Measurements from ENCODE around the gene TRIM36. TPM values are rescaled to one million over a fixed set of nuclear protein-coding genes. Genes with fewer than 3 reads are reported as not detected.

Gene TRIM36
- total and polyA plus RNA-seq, 2 of the 8 experiments (the other 6 are each of a cell fraction or from before 2014, with no cell fraction given): 8.5 to 14.1 TPM

- Histone ChIP-seq H3K18ac (ENCODE audit: extremely low read depth, low read length) (no peak overlapping the region), H2BK120ac (replicated peaks; ENCODE audit: low read depth, low read length) (no peak overlapping the region), H4K5ac (ENCODE audit: insufficient read length, low read depth, low read length) (no peak overlapping the region), H3K56ac (replicated peaks; ENCODE audit: insufficient read length, low read depth, low read length) (no peak overlapping the region), H2BK5ac (ENCODE audit: low read depth, low read length) (no peak overlapping the region), H3K23me2 (ENCODE audit: low read depth, low read length) (no peaks in the 10 kb centered on the region), H4K8ac (ENCODE audit: extremely low read depth, insufficient read depth, low read length) (no peak overlapping the region), H3K4ac (replicated peaks; ENCODE audit: insufficient read length, low read depth, low read length) (no peak overlapping the region), H4K91ac (replicated peaks; ENCODE audit: insufficient read length, low read length) (no peak overlapping the region), H3K9me3 (ENCODE audit: insufficient read depth in 2 of 2, low read depth in 1 of 2, low read length in 1 of 2) (peaks cover 8 to 13% of the 10 kb centered on the region in 2 experiments; a peak in 3 of 4 replicates), H3K36me3 (ENCODE audit: control insufficient read depth in 2 of 4, insufficient read depth in 4 of 4, low read length in 3 of 4) (peaks cover 0 to 14% (median 0%) of the 10 kb centered on the region in 4 experiments; a peak in 2 of 8 replicates), H3K27me3 (replicated peaks in 1 of 4; ENCODE audit: control insufficient read depth in 3 of 4, extremely low read depth in 1 of 4, insufficient read depth in 3 of 4, low read length in 3 of 4) (no peaks in the 10 kb centered on the region), H3K4me3 (ENCODE audit: extremely low read depth in 1 of 4, insufficient read depth in 2 of 4, low read depth in 3 of 4, low read length in 4 of 4) (no peak overlapping the region), H4K20me1 (replicated peaks in 1 of 2; ENCODE audit: control insufficient read depth in 1 of 2, insufficient read depth in 2 of 2, low read length in 2 of 2) (peaks cover 0 to 2% of the 10 kb centered on the region in 2 experiments), H2BK12ac (ENCODE audit: low read depth, low read length) (no peak overlapping the region), H3K4me1 (replicated peaks in 1 of 4; ENCODE audit: control insufficient read depth in 3 of 4, insufficient read depth in 4 of 4, low read length in 3 of 4) (no peaks in the 10 kb centered on the region), H2BK20ac (ENCODE audit: low read length) (no peak overlapping the region), H2AFZ (ENCODE audit: low read length) (no peak overlapping the region), H3K9ac (replicated peaks in 1 of 4; ENCODE audit: extremely low read depth in 1 of 4, low read depth in 3 of 4, low read length in 3 of 4) (no peak overlapping the region), H2BK15ac (ENCODE audit: low read length) (no peak overlapping the region), H3K79me2 (ENCODE audit: control insufficient read depth in 1 of 2, insufficient read depth in 2 of 2, low read length in 2 of 2) (peaks cover 0 to 6% of the 10 kb centered on the region in 2 experiments; a peak in 2 of 4 replicates), H3K4me2 (ENCODE audit: insufficient read depth in 1 of 2, low read depth in 2 of 2, low read length in 2 of 2) (no peak overlapping the region), H2AK5ac (ENCODE audit: low read depth, low read length) (no peak overlapping the region), H3K27ac (ENCODE audit: low read depth, low read length) (no peak overlapping the region), H3K14ac (ENCODE audit: insufficient read length) (no peak overlapping the region), H3K79me1 (ENCODE audit: low read depth, low read length) (no peaks in the 10 kb centered on the region), H3K23ac (ENCODE audit: insufficient read length) (no peak overlapping the region)
- POLR2A ChIA-PET (ENCODE audit: partially characterized antibody): interaction anchor here (1.0 kb wide), 1 partner anchor 8 kb away, joined by 4 read pairs; the partner anchor contains the start of gene TRIM36
- 93% methylated on average over 3 of the region's 3 CpGs; no CpG with 5 or more reads in 1 of the 2 experiments for WGBS, 2 experiments (ENCODE audit: extremely low coverage in 1 of 2, insufficient coverage in 1 of 2, insufficient read length in 1 of 2, insufficient replicate concordance in 2 of 2, low coverage in 1 of 2, low lambda C conversion rate in 2 of 2, missing lambda C conversion rate in 1 of 2)
- FAIRE-seq (no peak), DNase-seq (ENCODE audit: low read depth in 1 of 2, low spot score in 2 of 2) (no peak)
- CTCF ChIA-PET (ENCODE audit: partially characterized antibody): no interaction called here
- no peak for TF ChIP-seq ATF3 (IDR thresholded peaks at IDR 0.05; ENCODE audit: insufficient read depth, low read depth, low read length)
- TF ChIP-seq TAF7 (optimal IDR thresholded peaks at IDR 0.05; ENCODE audit: borderline replicate concordance, low read depth, low read length): no peak
- no peak for TF ChIP-seq SIRT6 (IDR thresholded peaks at IDR 0.05; ENCODE audit: low read length)
- no peak for TF ChIP-seq CTCF (IDR thresholded peaks at IDR 0.05; ENCODE audit: control extremely low read depth in 1 of 3, insufficient read depth in 1 of 3, low read depth in 1 of 3, low read length in 3 of 3)
- no peak for TF ChIP-seq MAX (IDR thresholded peaks at IDR 0.05)
- TF ChIP-seq TEAD4 (IDR thresholded peaks at IDR 0.05; ENCODE audit: low read depth, low read length): no peak
- no peak for TF ChIP-seq CHD2 (IDR thresholded peaks at IDR 0.05; ENCODE audit: low read length)
- no peak for TF ChIP-seq MAFK (IDR thresholded peaks at IDR 0.05; ENCODE audit: low read depth, low read length)
- TF ChIP-seq NANOG (IDR thresholded peaks at IDR 0.05; ENCODE audit: insufficient read depth, low read depth, low read length, poor library complexity, severe bottlenecking): no peak
- TF ChIP-seq PHF8 (conservative IDR thresholded peaks at IDR 0.05; ENCODE audit: low read depth, low read length): no peak
Measured at GRCh38 chr5:115160975-115161475, 8.7 kb downstream of the TRIM36 start.
